HepG2 (cell line): ENCODE results near the gene TMEM271. TPM values are rescaled to one million over a fixed set of nuclear protein-coding genes. Genes with fewer than 3 reads are reported as not detected.

Source experiments
- ATAC-seq: fragments of 200-7000 bp; cut with Tn5 transposase; 3 replicates; pipeline ENCODE4 v1.9.1; 2020; ENCODE audit warnings: mild to moderate bottlenecking, moderate library complexity
- BruUV-seq: library from RNA; stranded (reverse); fragments of 400-500 nt; replicated peaks from 2 replicates; lab custom pipeline; 2021; lab: Mats Ljungman, UMichigan
- CTCF ChIA-PET: fragments of 300-600 bp; formaldehyde crosslinking; extraction: SDS; loops from one replicate; lab custom pipeline; 2021; ENCODE audit warnings: low total read pairs, inconsistent platforms, low intra/inter-chr PET ratio; lab: Yijun Ruan, JAX
- POLR2A ChIA-PET: fragments of 350-600 bp; sonication (Branson Sonifier 250); formaldehyde crosslinking; loops from one replicate; lab custom pipeline; 2020; ENCODE audit warnings: antibody characterized with exemption, inconsistent platforms; lab: Yijun Ruan, JAX
- DNase-seq: peaks from one replicate; pipeline ENCODE4 v3.0.0-alpha.2; 2015; ENCODE audit warnings: low spot score
- FAIRE-seq: peaks from 3 replicates; lab custom pipeline; 2011; peaks lifted over from hg19 to GRCh38; lab: Jason Lieb, UNC
- H2AFZ ChIP-seq: one replicate; pipeline ENCODE4 v1.6.1; 2011; ENCODE audit warnings: low read length, inconsistent platforms
- H3K27ac ChIP-seq: fragments of 300-600 bp; 3 replicates; pipeline ENCODE4 v1.8.0; 2011; ENCODE audit warnings: mixed run types, mild to moderate bottlenecking, mixed read lengths, low read length, inconsistent platforms; ENCODE audit not compliant: insufficient read depth; ENCODE audit errors: extremely low read length
- H3K27me3 ChIP-seq, 2 experiments: fragments of 200-600 bp in 1 of 2; 2 replicates in 1 of 2; 3 replicates in 1 of 2; pipeline versions ENCODE4 v1.6.0 to v1.8.0; 2011; ENCODE audit warnings: low read length in 2 of 2, mild to moderate bottlenecking in 2 of 2, moderate library complexity in 2 of 2, inconsistent platforms in 1 of 2; ENCODE audit not compliant: insufficient read depth in 2 of 2, control insufficient read depth in 1 of 2
- H3K36me3 ChIP-seq, 2 experiments: fragments of 200-600 bp in 1 of 2; replicated peaks in 1 of 2; 2 replicates in 1 of 2; 3 replicates in 1 of 2; pipeline versions ENCODE4 v1.5.1 to v1.8.0; 2011; ENCODE audit warnings: low read length in 2 of 2, inconsistent platforms in 1 of 2; ENCODE audit not compliant: insufficient read depth in 2 of 2, control insufficient read depth in 1 of 2
- H3K4me1 ChIP-seq: 2 replicates; pipeline ENCODE4 v1.5.1; 2012; ENCODE audit warnings: low read length, inconsistent platforms; ENCODE audit not compliant: insufficient read depth
- H3K4me2 ChIP-seq: 2 replicates; pipeline ENCODE4 v1.6.0; 2011; ENCODE audit warnings: low read depth, low read length, inconsistent platforms
- H3K4me3 ChIP-seq, 3 experiments: fragments of 200-600 bp in 1 of 3; sonication (generic), shearing (Covaris generic) in 1 of 3; replicated peaks in 1 of 3; 2 replicates each; pipeline ENCODE4 v1.5.1; 2011 to 2016; ENCODE audit warnings: low read length in 3 of 3, inconsistent platforms in 2 of 3, low read depth in 2 of 3, mild to moderate bottlenecking in 2 of 3, control low read depth in 1 of 3, mixed read lengths in 1 of 3; ENCODE audit not compliant: insufficient read depth in 1 of 3
- H3K79me2 ChIP-seq: one replicate; pipeline ENCODE4 v1.6.1; 2011; ENCODE audit warnings: low read length, inconsistent platforms; ENCODE audit not compliant: insufficient read depth
- H3K9ac ChIP-seq: 2 replicates; pipeline ENCODE4 v1.6.0; 2011; ENCODE audit warnings: mild to moderate bottlenecking, low read depth, low read length, inconsistent platforms; ENCODE audit not compliant: insufficient read depth
- H3K9me3 ChIP-seq: 2 replicates; pipeline ENCODE4 v1.5.1; 2012; ENCODE audit warnings: mild to moderate bottlenecking, low read length
- H4K20me1 ChIP-seq: 2 replicates; pipeline ENCODE4 v1.6.0; 2011; ENCODE audit warnings: inconsistent platforms, mild to moderate bottlenecking, low read length, moderate library complexity; ENCODE audit not compliant: insufficient read depth
- ESRRA ChIP-seq: sonication (generic); formaldehyde crosslinking; IDR thresholded peaks from 2 replicates; pipeline ENCODE4 v1.5.1; 2020; ENCODE audit warnings: mild to moderate bottlenecking, low read depth, missing genetic modification reagents
- JUNB ChIP-seq: sonication (generic); formaldehyde crosslinking; IDR thresholded peaks from 2 replicates; pipeline ENCODE4 v1.8.0; 2022; ENCODE audit warnings: missing genetic modification reagents, mild to moderate bottlenecking, borderline replicate concordance
- MATR3 ChIP-seq: sonication (generic); formaldehyde crosslinking; IDR thresholded peaks from 2 replicates; pipeline ENCODE4 v1.4.0; 2020; ENCODE audit warnings: missing genetic modification reagents
- MEIS2 ChIP-seq: sonication (generic); formaldehyde crosslinking; IDR thresholded peaks from 2 replicates; pipeline ENCODE4 v1.9.0; 2021; ENCODE audit warnings: mild to moderate bottlenecking, missing genetic modification reagents
- NCOR1 ChIP-seq: fragments of 200-600 bp; sonication (generic); IDR thresholded peaks from 2 replicates; pipeline ENCODE4 v1.7.0; 2017; ENCODE audit warnings: antibody characterized with exemption, low read length, borderline replicate concordance
- NPAS2 ChIP-seq: sonication (generic); formaldehyde crosslinking; IDR thresholded peaks from 2 replicates; pipeline ENCODE4 v1.8.0; 2022; ENCODE audit warnings: mild to moderate bottlenecking, missing genetic modification reagents, borderline replicate concordance
- SP4 ChIP-seq: sonication (generic); formaldehyde crosslinking; IDR thresholded peaks from 2 replicates; pipeline ENCODE4 v1.8.1; 2023; ENCODE audit warnings: mild to moderate bottlenecking, missing genetic modification reagents
- TARDBP ChIP-seq: sonication (generic); formaldehyde crosslinking; IDR thresholded peaks from 2 replicates; pipeline ENCODE4 v1.8.0; 2022; ENCODE audit warnings: mild to moderate bottlenecking, missing genetic modification reagents
- TSC22D2 ChIP-seq: sonication (generic); formaldehyde crosslinking; IDR thresholded peaks from 2 replicates; pipeline ENCODE4 v1.5.1; 2020; ENCODE audit warnings: missing genetic modification reagents, mild to moderate bottlenecking, borderline replicate concordance
- XBP1 ChIP-seq: sonication (generic); formaldehyde crosslinking; IDR thresholded peaks from 2 replicates; pipeline ENCODE4 v1.5.0; 2020; ENCODE audit warnings: missing genetic modification reagents
- ZBTB20 ChIP-seq: sonication (generic); formaldehyde crosslinking; IDR thresholded peaks from 2 replicates; pipeline ENCODE4 v1.8.1; 2023; ENCODE audit warnings: missing genetic modification reagents, low read depth, mild to moderate bottlenecking, borderline replicate concordance
- ZNF746 ChIP-seq: sonication (generic); formaldehyde crosslinking; IDR thresholded peaks from 2 replicates; pipeline ENCODE4 v1.8.0; 2022; ENCODE audit warnings: mild to moderate bottlenecking, missing genetic modification reagents
- whole genome bisulfite sequencing: methylation state at CpG from one replicate; pipeline ENCODE4 v1.1.6; 2017; ENCODE audit warnings: low lambda C conversion rate; 5-methylcytosine and 5-hydroxymethylcytosine counted together
- in situ Hi-C: cut with HindIII; loops from 2 replicates; pipeline ENCODE4 v1.10.0; 2017; ENCODE audit warnings: low pct_unique_long_range_greater_than_20kb; ENCODE audit not compliant: extremely low pct_ligation_motif_present
- intact Hi-C: fragments of 100-400 bp; cut with micrococcal nuclease; formaldehyde crosslinking; loops from one replicate; pipeline ENCODE4 v1.10.0; 2022; ENCODE audit not compliant: unreplicated experiment
- polyA plus RNA-seq, 8 experiments: library from polyadenylated mRNA; depleted of rRNA in 3 of 8; stranded (reverse) in 7 of 8; unstranded in 1 of 8; fragments of >200 nt; fragmentation: Illumina TruSeq in 4 of 8; extraction: Trizol in 4 of 8; gene quantifications; 2 replicates each; pipeline versions ENCODE4 v1.2.1 to v1.2.3, GENCODE V29; 2011 to 2016; ENCODE audit warnings: low read depth in 4 of 8, missing spikeins in 1 of 8, mixed read lengths in 1 of 8; ENCODE audit not compliant: insufficient read depth in 1 of 8
- total RNA-seq, 5 experiments: library from RNA; depleted of rRNA; stranded (reverse); fragments of >200 nt; fragmentation: Illumina TruSeq; extraction: Trizol; gene quantifications; 2 replicates each; pipeline ENCODE4 v1.2.3, GENCODE V29; 2016; ENCODE audit warnings: low read depth in 1 of 5
- TF ChIP-seq, protein P1 (sequence below): IDR thresholded peaks from 2 replicates; pipeline ENCODE4 v1.6.1; 2016; ENCODE audit warnings: missing biosample characterization, missing genetic modification reagents, low read depth
- TF ChIP-seq, protein P2 (sequence below): sonication (generic); formaldehyde crosslinking; IDR thresholded peaks from 2 replicates; pipeline ENCODE4 v1.5.1; 2020; ENCODE audit warnings: mild to moderate bottlenecking, missing genetic modification reagents, borderline replicate concordance
- TF ChIP-seq, protein P3 (sequence below): sonication (generic); formaldehyde crosslinking; IDR thresholded peaks from 2 replicates; pipeline ENCODE4 v1.8.1; 2023; ENCODE audit warnings: mild to moderate bottlenecking, inconsistent platforms, moderate library complexity, missing genetic modification reagents, borderline replicate concordance
- TF ChIP-seq, protein P4 (sequence below): sonication (generic); formaldehyde crosslinking; IDR thresholded peaks from 2 replicates; pipeline ENCODE4 v1.4.0; 2020; ENCODE audit warnings: missing genetic modification reagents

TMEM271 gene
- total and polyA plus RNA-seq, 2 of the 13 experiments (the other 11 are each of a cell fraction or from before 2014, with no cell fraction given) = not detected

DNA sequence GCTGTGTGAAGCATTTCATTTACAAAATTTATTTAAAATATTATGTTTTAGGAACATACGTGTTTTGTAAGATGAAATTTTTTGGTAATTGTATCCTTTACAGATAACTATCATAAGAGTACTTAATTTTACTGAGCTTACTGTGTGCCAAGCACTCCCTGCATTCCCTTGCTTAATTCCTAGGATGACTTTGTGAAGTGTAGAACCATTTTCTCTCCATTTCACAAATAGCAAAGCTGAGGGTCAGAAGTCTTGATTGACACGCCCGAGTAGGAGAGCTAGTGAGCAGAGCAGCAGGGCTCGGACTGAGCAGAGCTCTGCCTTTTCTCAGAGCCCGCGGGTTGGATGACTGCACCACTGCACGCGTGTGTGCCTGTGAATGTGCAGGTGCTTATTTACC, 46.5 kb downstream of the TMEM271 start:
- intact Hi-C loops = no loop called here
- ATAC-seq = no peak
- over 99% methylated on average over 8 of the region's 8 CpGs for WGBS
- TF ChIP-seq TSC22D2 (no peak), MATR3 (no peak), MEIS2 (CRISPR knock-in tag) (no peak), ZBTB20 (no peak), NCOR1 (no peak), TARDBP (CRISPR knock-in tag) (no peak), NPAS2 (no peak), ESRRA (CRISPR knock-in tag) (no peak), SP4 (CRISPR knock-in tag) (no peak), JUNB (no peak), XBP1 (CRISPR knock-in tag) (no peak), ZNF746 (no peak)
- TF ChIP-seq, protein P1, sequence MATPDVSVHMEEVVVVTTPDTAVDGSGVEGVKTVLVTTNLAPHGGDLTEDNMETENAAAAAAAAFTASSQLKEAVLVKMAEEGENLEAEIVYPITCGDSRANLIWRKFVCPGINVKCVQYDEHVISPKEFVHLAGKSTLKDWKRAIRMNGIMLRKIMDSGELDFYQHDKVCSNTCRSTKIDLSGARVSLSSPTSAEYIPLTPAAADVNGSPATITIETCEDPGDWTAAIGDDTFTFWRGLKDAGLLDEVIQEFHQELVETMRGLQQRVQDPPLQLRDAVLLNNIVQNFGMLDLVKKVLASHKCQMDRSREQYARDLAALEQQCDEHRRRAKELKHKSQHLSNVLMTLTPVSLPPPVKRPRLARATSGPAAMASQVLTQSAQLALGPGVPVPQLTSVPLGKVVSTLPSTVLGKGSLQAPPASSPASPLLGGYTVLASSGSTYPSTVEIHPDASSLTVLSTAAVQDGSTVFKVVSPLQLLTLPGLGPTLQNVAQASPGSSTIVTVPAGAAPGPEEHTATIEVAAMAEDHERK (CRISPR knock-in tag) = no peak
- TF ChIP-seq, protein P2, sequence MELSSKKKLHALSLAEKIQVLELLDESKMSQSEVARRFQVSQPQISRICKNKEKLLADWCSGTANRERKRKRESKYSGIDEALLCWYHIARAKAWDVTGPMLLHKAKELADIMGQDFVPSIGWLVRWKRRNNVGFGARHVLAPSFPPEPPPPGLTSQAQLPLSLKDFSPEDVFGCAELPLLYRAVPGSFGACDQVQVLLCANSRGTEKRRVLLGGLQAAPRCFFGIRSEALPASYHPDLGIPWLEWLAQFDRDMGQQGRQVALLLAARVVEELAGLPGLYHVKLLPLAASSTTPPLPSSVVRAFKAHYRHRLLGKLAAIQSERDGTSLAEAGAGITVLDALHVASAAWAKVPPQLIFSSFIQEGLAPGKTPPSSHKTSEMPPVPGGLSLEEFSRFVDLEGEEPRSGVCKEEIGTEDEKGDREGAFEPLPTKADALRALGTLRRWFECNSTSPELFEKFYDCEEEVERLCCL (CRISPR knock-in tag) = no peak
- TF ChIP-seq, protein P3, sequence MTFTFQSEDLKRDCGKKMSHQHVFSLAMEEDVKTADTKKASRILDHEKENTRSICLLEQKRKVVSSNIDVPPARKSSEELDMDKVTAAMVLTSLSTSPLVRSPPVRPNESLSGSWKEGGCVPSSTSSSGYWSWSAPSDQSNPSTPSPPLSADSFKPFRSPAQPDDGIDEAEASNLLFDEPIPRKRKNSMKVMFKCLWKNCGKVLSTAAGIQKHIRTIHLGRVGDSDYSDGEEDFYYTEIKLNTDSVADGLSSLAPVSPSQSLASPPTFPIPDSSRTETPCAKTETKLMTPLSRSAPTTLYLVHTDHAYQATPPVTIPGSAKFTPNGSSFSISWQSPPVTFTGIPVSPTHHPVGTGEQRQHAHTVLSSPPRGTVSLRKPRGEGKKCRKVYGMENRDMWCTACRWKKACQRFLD (CRISPR knock-in tag) = no peak
- TF ChIP-seq, protein P4, sequence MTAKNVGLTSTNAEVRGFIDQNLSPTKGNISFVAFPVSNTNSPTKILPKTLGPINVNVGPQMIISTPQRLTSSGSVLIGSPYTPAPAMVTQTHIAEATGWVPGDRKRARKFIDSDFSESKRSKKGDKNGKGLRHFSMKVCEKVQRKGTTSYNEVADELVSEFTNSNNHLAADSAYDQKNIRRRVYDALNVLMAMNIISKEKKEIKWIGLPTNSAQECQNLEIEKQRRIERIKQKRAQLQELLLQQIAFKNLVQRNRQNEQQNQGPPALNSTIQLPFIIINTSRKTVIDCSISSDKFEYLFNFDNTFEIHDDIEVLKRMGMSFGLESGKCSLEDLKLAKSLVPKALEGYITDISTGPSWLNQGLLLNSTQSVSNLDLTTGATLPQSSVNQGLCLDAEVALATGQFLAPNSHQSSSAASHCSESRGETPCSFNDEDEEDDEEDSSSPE (CRISPR knock-in tag) = no peak

More for the DNA sequence above, 46.5 kb downstream of the TMEM271 start:
- no peaks in the 10 kb centered on the region for H3K27me3 ChIP-seq
- no peak for DNase-seq
- peaks cover 23 to 60% of the 10 kb centered on the region in 2 experiments for H3K36me3 ChIP-seq
- H3K79me2 ChIP-seq = no peaks in the 10 kb centered on the region
- no peak for FAIRE-seq
- H3K4me3 ChIP-seq = no peak overlapping the region
- no TSS peak for BruUV-seq
- ChIA-PET POLR2A (no interaction called here), CTCF (no interaction called here)
- no peaks in the 10 kb centered on the region for H3K9me3 ChIP-seq
- no peak overlapping the region for H3K9ac ChIP-seq
- in situ Hi-C loops = no loop called here
- no peak overlapping the region for H3K4me2 ChIP-seq
- peaks cover 14% of the 10 kb centered on the region; the same call in 1 of the 2 replicates for H3K4me1 ChIP-seq
- no peak overlapping the region for H3K27ac ChIP-seq
- H2AFZ ChIP-seq = no peak overlapping the region
- H4K20me1 ChIP-seq = no peaks in the 10 kb centered on the region
